GM21737 (cell line): ENCODE data around the gene RHNO1.
A peak's percentile ranks its signal among the peaks of the same experiment; 100 is the strongest.

Source experiments
- ATAC-seq: cut with Tn5 transposase; IDR thresholded peaks from one replicate; pipeline ENCODE4 v1.9.1; 2021; ENCODE audit warnings: mild to moderate bottlenecking, moderate library complexity; ENCODE audit not compliant: unreplicated experiment

The RHNO1 gene, protein sequence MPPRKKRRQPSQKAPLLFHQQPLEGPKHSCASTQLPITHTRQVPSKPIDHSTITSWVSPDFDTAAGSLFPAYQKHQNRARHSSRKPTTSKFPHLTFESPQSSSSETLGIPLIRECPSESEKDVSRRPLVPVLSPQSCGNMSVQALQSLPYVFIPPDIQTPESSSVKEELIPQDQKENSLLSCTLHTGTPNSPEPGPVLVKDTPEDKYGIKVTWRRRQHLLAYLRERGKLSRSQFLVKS

GRCh38 chr12:2877047-2877952 is at the start of gene RHNO1, which contains the start of gene FOXM1:
Gene RHNO1, plus strand, starts transcription at chr12:2877223. Its CDS starts 8,144 bp downstream, at chr12:2885367.
Gene FOXM1, minus strand, starts transcription at chr12:2877174. Its CDS starts 2,696 bp downstream, at chr12:2874478.
- peak; percentile 74 for ATAC-seq

DNA sequence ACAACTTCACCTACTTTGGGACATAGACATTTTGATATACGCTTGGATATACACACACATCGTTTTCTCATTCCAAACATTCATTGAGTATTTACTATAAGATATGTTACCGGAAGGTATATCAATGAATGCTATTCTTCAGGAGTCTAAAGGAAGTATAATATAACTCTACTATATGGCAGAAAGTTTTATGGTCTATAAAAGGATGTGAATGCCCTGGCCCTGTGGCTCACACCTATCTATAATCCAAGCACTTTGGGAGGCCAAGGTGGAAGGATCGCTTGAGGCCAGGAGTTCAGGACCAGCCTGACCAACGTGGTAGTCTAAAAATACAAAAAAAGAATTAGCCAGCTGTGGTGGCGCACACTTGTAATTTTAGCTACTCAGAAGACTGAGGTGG is 47.7 kb upstream of the RHNO1 start:
- no peak for ATAC-seq

- no peak for ATAC-seq
These were observed 44.4 kb upstream of the RHNO1 start for GRCh38 chr12:2832550-2833127.

DNA sequence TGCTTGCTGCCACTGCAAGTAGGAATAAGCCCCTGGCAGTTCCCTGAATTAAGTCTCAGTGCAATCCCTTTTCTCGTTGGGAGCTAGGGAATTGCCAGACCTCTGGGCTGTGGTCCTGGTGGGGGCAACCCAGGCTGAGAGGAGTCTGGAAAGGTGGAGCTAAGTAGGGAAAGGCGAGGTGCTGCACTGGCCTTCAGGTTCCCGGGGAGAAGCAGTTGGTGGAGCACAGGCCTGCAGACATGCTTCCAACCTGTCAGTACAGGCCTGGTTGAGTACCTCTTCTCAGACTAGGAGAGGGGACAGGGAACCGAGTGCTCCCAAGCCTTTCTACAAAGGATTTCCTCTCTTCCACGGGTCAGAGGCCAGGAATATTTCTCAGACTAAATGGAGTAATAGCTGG is 43.7 kb upstream of the RHNO1 start:
- no peak for ATAC-seq

DNA sequence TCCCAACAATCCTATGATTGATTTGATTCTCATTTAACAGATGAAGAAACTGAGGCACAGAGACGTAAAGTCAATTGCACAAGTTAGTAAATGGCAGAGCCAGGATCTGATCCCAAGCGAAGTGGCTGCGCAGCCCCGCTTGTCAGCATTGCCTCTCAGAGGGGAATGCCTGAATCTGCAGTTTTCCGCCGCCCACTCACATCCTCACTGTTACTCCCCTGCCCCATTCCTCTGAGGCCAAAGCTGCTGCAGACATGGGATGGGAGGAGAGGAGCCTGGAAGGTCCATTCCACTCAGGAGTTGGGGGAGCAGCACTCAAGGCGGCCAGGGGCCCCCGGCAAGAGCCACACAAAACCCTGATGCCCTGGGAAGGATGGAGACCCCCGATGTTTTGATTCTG is 43.2 kb upstream of the RHNO1 start:
- no peak for ATAC-seq

- no peak for ATAC-seq
These were observed 42.2 kb upstream of the RHNO1 start, which contains the start of gene NRIP2 for GRCh38 chr12:2834581-2835491. Gene NRIP2, minus strand, starts transcription at chr12:2835035. Its CDS starts 52 bp downstream, at chr12:2834983.

GRCh38 chr12:2835691-2836403 is 41.2 kb upstream of the RHNO1 start:
- no peak for ATAC-seq

DNA sequence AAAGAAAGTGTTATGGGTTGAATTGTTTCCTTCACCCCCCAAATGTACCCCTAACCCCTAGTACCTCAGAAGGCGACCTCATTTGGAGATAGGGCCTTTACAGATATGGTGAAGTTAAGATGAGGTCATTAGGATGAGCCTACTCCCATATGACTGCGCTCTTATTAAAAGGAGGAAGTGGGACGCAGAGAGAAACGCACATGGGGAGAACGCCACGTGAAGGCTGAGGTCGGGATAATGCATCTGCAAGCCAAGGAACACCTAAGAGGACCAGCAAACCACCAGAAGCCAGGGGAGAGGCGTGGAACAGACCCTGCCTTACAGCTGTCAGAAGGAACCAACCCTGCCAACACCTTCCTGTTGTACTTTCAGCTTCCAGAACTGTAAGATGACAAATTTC is 40.4 kb upstream of the RHNO1 start:
- no peak for ATAC-seq

DNA sequence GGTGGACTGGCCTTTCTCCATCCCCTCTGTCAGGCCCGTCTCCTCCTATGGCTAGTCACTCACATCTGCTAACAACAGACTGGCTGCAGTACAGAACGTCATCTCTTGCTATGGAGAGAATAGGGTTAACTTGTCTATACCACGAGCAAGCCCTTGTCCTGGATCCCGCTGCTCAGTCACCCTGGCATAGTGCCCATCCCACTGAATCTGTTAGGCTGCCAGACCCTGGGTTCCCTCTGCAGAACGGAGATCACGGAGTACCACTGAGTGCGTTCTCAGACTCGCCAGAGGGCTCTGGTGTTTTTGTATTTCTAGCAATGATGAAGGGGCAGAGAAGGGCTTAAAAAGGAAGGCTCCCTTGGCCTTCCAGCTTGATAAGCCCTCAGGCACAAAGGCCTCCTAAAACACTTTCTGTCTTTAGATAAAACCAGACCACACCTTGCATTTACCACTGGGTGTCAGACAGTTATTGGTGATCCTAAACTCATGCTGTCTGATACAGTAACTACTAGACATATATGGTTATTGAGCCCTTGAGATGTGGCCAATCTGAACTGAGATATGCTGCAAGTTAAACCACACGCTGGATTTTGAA is 35.9 kb upstream of the RHNO1 start:
- ATAC-seq, result no peak

- no peak for ATAC-seq
These were observed 34.1 kb upstream of the RHNO1 start for GRCh38 chr12:2842948-2843347.

- no peak for ATAC-seq
These were observed 32.2 kb upstream of the RHNO1 start for GRCh38 chr12:2844786-2845185.

- ATAC-seq, result no peak
These were observed 31.7 kb upstream of the RHNO1 start for GRCh38 chr12:2845280-2845679.

DNA sequence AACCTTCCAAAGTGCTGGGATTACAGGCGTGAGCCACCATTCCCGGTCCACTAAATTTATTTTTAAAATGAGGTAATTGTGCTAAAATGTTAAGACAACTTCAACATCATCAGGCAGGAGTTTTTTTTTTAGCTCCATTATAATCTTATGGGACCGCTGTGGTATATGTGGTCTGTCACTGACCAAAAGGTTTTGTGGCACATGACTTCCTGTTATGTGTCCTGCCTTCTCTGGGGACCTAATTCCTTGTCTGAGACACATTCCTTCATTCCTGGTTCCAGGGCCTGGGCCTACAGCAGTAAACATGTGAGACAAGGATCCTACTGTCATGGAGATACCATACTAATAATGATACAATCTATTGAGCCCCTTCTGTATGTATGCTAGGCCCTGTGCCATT is 25.1 kb upstream of the RHNO1 start:
- no peak for ATAC-seq

DNA sequence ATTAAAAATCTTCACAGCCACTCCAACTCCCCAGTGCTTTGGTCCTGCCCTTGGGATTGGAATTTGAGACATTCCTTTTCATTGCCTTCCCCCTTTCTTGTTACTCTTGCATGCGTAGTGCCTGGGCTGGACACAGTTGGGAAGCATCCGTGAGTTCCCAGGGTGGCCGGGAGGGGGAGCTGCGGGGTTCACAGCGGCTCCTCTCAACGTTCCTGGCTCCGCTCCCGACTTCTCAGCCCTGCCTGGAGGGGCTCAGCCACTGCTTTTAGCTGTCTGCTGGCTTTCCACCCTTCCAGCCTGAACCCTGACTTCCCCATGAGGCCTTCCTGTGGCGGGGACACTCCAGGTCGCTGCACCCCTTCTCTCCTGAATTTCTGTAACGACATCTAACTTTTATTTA is 23.4 kb upstream of the RHNO1 start:
- ATAC-seq, result no peak

- no peak for ATAC-seq
These were observed 22.2 kb upstream of the RHNO1 start for GRCh38 chr12:2854669-2855453.

- ATAC-seq, result no peak
These were observed 21.5 kb upstream of the RHNO1 start for GRCh38 chr12:2855546-2855945.

DNA sequence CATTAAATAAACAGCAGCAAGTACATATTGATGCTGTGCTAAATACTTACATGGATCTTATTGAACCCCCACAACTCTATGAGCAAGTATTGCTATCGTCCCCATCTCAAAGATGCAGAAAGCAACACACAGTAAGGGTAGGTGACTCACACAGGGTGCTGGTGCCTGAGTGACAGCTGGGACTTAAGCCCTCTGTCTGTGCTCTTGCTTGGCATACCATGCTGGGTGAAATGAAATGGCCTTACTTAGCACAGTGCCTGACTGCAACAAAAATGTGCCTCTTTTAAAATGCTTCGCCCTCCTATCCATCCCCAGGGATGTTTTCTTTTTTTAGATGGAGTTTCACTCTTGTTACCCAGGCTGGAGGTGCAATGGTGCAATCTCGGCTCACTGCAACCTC is 21.0 kb upstream of the RHNO1 start:
- no peak for ATAC-seq

DNA sequence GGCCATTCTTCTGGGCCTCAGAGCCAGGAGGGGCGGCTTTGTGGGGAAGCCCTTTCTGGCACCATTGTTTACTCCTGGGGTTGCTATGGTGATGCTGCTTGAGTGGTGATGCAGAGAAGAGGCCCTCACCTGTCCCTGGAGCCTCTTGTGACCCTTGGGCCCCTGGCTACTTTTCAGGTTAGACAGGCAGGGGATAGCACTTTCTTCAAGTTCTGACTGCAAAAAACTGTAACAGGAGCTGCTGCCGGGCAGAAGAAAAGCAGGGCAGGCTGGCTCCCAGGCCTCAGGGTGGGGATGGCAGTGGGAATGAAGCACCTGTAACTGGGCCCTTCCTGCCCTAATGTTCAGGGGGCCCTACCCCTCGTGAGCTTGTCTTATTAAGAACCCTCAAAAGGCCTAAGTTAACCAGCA is 20.0 kb upstream of the RHNO1 start, which contains the start of gene TEX52:
Gene TEX52 (minus strand): TSS at position 19 of the 411 bp plus-strand sequence. CDS start 13 bp downstream, at position 6.
- ATAC-seq, result no peak

DNA sequence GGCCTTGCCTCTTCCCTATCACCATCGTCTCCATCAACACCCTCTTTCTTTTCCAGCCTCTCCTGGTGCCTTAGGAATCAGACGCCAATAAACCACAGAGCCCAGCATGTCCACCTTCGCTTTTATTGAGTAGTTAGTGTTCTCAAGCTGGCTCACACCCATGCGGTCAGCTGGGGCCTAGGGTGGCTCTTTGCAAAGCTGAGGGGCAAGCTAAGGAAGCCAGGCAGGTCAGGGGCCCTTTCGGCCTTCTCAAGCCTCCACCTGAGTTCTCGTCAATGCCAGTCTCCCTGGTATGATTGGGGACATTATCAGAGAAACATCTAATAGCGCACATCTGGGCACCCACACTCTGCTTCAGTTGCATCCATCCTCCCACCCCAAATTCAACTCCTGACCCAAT is 19.4 kb upstream of the RHNO1 start:
- ATAC-seq, result no peak
